HG03103 (cell line): ENCODE data around the gene KIF18B.

ENCODE experiments used
- ATAC-seq: cut with Tn5 transposase; IDR thresholded peaks from one replicate; pipeline ENCODE4 v1.9.1; 2021; ENCODE audit warnings: low read depth; ENCODE audit not compliant: unreplicated experiment

Gene KIF18B

GRCh38 chr17:44884941-44885340 is 62.6 kb downstream of the KIF18B start:
- ATAC-seq, result no peak

- ATAC-seq, result no peak
Observed at GRCh38 chr17:44881145-44881544, 66.4 kb downstream of the KIF18B start.

- no peak for ATAC-seq
Observed at GRCh38 chr17:44880062-44880461, 67.5 kb downstream of the KIF18B start.

GRCh38 chr17:44879376-44879775 is 68.2 kb downstream of the KIF18B start:
- no peak for ATAC-seq

- ATAC-seq, result no peak
Observed at GRCh38 chr17:44878627-44879221, 68.8 kb downstream of the KIF18B start.

GRCh38 chr17:44877121-44877520 is 70.5 kb downstream of the KIF18B start:
- ATAC-seq, result no peak

- ATAC-seq, result no peak
Observed at GRCh38 chr17:44875761-44876160, 71.8 kb downstream of the KIF18B start.
